Adipose tissue (tissue), 3 donors: ENCODE measurements around the gene SCAPER. TPM values are rescaled to one million over a fixed set of nuclear protein-coding genes. Genes with fewer than 3 reads are reported as not detected.

Source experiments
- H3K27ac ChIP-seq: one replicate; pipeline ENCODE4 v1.5.1; 2013; ENCODE audit warnings: low read depth, low read length
- whole genome bisulfite sequencing, 3 donors: extraction: QIAGEN DNeasy Blood & Tissue Kit; methylation state at CpG; one replicate each; pipeline ENCODE4 v1.1.7; 2013; 5-methylcytosine and 5-hydroxymethylcytosine counted together
- polyA plus RNA-seq, 3 donors: library from polyadenylated mRNA; stranded (reverse); fragments of 200-250 nt; gene quantifications; one replicate each; pipeline ENCODE4 v1.2.3, GENCODE V29; 2013
- donor health status: healthy with polysubstance abuse.
- donor health status: Bipolar disorder and iron deficiency.
- donor health status: healthy.

Gene SCAPER
- polyA plus RNA-seq, 3 donors, result 5.4 to 9.6 (median 8.5) TPM

DNA sequence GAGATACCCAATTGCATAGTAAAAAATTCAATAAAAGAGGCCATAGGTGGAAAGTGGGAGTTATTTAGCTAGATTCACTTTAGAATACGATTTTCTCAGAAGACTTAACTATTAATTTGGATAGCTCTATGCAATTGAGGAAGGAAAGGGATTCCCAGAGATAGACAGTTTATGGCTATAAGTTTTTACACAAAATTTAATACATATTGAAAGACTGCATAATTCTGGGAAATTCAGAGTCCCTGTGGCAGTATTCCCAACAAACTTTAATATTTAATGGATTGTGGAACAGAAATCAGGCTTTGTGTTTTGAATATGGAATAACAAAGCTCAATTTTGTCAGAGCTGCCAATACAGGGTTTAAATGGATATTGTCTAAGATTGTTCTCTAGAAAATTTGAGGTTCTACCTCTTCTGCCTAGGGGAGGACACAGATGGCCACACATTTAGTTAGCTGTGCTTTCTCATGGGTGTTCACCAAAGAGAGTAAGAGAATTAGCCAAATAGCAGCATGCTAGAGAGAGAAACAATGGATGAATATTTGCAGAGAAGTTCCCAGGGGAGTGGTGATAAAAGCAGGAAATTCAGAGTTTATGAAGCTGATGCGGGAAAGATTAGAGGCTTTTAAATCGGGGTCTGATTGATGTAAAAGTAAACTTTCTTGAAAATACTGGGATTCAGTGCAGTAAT is 560.1 kb downstream of the SCAPER start:
- 36 to 38% (median 36%) methylated on average over 3 of the region's 3 CpGs for WGBS, 3 donors
- H3K27ac ChIP-seq, result no peak overlapping the region

GRCh38 chr15:76343313-76343996 is 561.7 kb downstream of the SCAPER start:
- 29 to 50% (median 46%) methylated on average over 16 of the region's 16 CpGs for WGBS, 3 donors
- no peak overlapping the region for H3K27ac ChIP-seq

DNA sequence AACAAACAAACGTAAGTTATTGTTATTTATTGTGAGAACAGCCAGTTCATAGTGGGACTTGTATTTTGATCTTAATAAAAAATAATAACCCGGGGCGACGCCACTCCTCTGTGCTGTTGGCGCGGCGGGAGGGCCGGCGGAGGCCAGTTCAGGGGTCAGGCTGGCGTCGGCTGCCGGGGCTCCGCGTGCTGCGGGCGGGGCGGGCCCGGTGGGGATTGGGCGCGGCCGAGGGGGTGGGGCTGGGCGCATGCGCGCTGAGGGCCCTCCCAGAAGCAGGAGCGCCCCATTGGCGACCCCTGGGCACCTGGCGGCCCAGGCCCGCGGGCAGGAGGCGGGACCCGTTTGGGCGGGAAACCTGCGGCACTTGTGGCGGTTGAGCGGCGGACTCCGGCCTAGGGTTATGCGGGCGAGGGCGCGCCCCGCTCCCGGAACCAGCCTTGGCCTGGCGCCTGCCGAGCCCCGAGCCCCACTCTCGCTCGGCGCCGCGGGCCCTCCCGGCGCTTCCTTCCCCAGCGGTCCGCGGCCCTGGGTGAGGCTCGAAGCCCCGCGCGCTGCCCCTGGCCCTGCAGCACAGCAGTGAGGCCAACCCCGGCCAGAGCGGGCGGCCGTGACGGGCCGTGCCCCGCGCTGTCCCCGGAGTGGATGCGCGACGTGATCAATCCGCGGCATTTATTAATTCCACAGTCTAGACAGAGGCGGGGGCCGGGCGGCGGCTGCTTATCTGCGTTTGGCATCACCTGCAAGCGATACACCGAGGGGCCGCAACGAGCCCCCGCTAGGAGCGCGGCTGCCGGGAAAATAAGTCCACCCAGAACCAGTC is 562.5 kb downstream of the SCAPER start:
- 15 to 41% (median 37%) methylated on average over 62 to 87 of the region's 87 CpGs for WGBS, 3 donors
- H3K27ac ChIP-seq, result no peak overlapping the region

DNA sequence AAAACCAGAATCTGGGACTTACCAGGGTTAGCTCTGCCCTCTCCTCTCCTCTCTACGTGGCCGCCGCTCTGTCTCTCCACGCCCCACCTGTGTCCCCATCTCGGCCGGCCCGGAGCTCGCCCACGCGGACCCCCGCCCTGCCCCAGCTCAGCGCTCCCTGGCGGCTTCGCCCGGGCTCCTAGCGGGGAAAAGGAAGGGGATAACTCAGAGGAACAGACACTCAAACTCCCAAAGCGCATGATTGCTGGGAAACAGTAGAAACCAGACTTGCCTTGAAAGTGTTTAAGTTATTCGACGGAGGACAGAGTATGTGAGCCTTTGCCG is 563.1 kb downstream of the SCAPER start:
- no peak overlapping the region for H3K27ac ChIP-seq
- 24 to 53% (median 49%) methylated on average over 20 of the region's 20 CpGs for WGBS, 3 donors

GRCh38 chr15:76341366-76342057 is 563.6 kb downstream of the SCAPER start:
- no peak overlapping the region for H3K27ac ChIP-seq
- WGBS, 3 donors, result 13 to 39% (median 34%) methylated on average over 38 to 42 of the region's 42 CpGs

DNA sequence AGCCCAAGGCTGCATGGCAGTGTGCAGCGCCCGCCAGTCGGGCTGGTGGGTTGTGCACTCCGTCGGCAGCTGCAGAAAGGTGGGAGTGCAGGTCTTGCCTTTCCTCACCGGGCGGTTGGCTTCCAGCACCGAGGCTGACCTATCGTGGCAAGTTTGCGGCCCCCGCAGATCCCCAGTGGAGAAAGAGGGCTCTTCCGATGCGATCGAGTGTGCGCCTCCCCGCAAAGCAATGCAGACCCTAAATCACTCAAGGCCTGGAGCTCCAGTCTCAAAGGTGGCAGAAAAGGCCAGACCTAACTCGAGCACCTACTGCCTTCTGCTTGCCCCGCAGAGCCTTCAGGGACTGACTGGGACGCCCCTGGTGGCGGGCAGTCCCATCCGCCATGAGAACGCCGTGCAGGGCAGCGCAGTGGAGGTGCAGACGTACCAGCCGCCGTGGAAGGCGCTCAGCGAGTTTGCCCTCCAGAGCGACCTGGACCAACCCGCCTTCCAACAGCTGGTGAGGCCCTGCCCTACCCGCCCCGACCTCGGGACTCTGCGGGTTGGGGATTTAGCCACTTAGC is 564.3 kb downstream of the SCAPER start:
- H3K27ac ChIP-seq, result no peak overlapping the region
- WGBS, 3 donors, result 12 to 37% (median 35%) methylated on average over 34 to 35 of the region's 35 CpGs

GRCh38 chr15:76340198-76340802 is 564.8 kb downstream of the SCAPER start:
- H3K27ac ChIP-seq, result no peak overlapping the region
- 7 to 25% (median 24%) methylated on average over 53 of the region's 53 CpGs for WGBS, 3 donors

- H3K27ac ChIP-seq, result no peak overlapping the region
- 17 to 34% (median 25%) methylated on average over 48 of the region's 48 CpGs for WGBS, 3 donors
Measured at GRCh38 chr15:76339305-76340197, 565.6 kb downstream of the SCAPER start.

- WGBS, 3 donors, result 32 to 38% (median 37%) methylated on average over 26 of the region's 26 CpGs
- no peak overlapping the region for H3K27ac ChIP-seq
Measured at GRCh38 chr15:76338486-76339304, 566.4 kb downstream of the SCAPER start.

DNA sequence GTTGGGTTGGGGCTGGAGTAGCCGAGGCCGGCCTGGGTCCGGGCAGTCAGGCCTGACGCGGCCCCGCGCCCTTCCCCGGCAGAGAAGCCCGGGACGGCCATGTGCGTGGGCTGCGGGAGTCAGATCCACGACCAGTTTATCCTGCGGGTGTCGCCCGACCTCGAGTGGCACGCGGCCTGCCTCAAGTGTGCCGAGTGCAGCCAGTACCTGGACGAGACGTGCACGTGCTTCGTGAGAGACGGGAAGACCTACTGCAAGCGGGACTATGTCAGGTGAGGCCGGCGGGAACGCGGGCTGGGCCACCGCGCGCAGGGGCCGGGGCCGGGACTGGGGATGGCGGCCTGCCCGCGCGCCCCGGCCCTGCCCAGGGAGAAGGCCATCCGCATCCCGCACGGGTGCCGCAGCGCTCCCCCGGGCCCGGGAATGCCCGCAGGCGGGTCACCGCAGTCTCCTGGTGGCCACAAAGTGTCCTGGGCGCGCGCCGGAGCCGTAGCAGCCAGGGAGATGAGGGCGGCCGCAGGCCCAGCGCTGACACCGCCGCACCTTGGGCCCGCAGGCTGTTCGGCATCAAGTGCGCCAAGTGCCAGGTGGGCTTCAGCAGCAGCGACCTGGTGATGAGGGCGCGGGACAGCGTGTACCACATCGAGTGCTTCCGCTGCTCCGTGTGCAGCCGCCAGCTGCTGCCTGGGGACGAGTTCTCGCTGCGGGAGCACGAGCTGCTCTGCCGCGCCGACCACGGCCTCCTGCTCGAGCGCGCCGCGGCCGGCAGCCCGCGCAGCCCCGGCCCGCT is 567.2 kb downstream of the SCAPER start:
- no peak overlapping the region for H3K27ac ChIP-seq
- 6 to 20% (median 20%) methylated on average over 76 to 89 of the region's 89 CpGs for WGBS, 3 donors

GRCh38 chr15:76337059-76337695 is 568.0 kb downstream of the SCAPER start:
- 8 to 11% (median 8%) methylated on average over 25 of the region's 25 CpGs for WGBS, 3 donors
- H3K27ac ChIP-seq, result no peak overlapping the region

- H3K27ac ChIP-seq, result no peak within 1 kb of the TSS
- WGBS, 3 donors, result 2 to 9% (median 3%) methylated on average over 34 to 40 of the region's 40 CpGs
Measured at GRCh38 chr15:76336254-76337058, 568.7 kb downstream of the SCAPER start, which contains the start of gene ISL2. Gene ISL2 (plus strand): TSS chr15:76336773. CDS start chr15:76336884, 111 bp downstream.

GRCh38 chr15:76335307-76336253 is 569.6 kb downstream of the SCAPER start:
- 7 to 10% (median 10%) methylated on average over 39 of the region's 39 CpGs for whole genome bisulfite sequencing, 3 donors
- no peak overlapping the region for H3K27ac ChIP-seq
